GM18502 (cell line): ENCODE results near the gene OR9A2.

Source experiments
- ATAC-seq: cut with Tn5 transposase; IDR thresholded peaks from one replicate; pipeline ENCODE4 v1.9.1; 2021; ENCODE audit warnings: mild to moderate bottlenecking; ENCODE audit not compliant: unreplicated experiment, poor library complexity

OR9A2 gene, protein sequence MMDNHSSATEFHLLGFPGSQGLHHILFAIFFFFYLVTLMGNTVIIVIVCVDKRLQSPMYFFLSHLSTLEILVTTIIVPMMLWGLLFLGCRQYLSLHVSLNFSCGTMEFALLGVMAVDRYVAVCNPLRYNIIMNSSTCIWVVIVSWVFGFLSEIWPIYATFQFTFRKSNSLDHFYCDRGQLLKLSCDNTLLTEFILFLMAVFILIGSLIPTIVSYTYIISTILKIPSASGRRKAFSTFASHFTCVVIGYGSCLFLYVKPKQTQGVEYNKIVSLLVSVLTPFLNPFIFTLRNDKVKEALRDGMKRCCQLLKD

DNA sequence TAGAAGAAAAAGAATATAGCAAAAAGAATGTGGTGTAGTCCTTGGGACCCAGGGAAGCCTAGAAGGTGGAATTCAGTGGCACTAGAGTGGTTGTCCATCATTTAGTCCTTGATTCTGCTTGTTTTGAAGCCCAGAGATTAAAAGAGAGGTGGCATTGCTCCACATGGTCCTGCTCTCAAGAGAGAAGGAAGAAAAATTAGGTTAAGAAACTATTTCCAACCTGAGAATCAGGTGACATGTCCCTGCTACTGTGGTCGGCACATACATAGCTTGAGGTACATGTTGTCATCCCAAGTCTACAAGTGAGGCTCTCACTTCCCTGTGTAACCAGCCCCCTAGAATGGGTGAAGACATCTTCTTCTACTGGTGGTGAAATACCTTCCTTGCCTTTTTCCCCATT, at the start of gene OR9A2:
Gene OR9A2 (minus strand): TSS at position 101 of the 400 bp plus-strand sequence. CDS start 0 bp downstream, at position 101.
- no peak for ATAC-seq

DNA sequence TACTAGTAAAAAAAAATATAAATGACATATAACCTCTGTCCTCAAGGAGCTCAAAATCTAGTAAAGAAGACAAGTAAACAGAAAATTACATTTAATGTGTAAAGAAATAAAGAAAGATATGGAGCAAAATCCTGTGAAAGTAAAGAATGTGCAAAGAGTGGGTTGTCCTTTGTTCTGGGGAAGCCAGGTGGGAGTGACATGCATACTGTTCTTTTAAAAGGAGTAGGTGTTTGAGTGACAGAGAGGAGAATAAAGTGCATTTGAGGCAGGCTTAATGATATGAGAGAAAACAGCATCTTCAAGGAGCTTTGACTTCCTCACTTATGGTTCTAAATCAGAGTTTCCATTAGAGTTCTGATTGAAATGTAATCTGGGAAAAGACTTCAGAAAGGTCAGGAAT, 47.2 kb upstream of the OR9A2 start:
- ATAC-seq = no peak

DNA sequence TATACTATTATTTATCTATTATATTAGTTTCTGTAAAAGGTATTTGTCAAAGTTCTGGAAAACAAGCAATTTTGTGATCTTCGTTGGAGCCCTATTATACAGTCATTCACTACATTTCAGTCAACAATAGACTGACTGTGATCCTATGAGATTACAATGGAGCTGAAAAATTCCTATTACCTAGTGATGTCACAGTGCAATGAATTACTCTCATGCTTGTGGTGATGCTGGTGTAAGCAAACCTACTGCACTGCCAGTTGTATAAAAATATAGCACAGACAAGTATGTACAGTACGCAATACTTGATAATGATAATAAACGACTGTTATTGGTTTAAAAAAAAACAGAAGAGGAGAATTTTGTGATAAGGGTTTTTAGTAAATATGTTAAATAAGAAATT, 46.6 kb upstream of the OR9A2 start:
- ATAC-seq = no peak

DNA sequence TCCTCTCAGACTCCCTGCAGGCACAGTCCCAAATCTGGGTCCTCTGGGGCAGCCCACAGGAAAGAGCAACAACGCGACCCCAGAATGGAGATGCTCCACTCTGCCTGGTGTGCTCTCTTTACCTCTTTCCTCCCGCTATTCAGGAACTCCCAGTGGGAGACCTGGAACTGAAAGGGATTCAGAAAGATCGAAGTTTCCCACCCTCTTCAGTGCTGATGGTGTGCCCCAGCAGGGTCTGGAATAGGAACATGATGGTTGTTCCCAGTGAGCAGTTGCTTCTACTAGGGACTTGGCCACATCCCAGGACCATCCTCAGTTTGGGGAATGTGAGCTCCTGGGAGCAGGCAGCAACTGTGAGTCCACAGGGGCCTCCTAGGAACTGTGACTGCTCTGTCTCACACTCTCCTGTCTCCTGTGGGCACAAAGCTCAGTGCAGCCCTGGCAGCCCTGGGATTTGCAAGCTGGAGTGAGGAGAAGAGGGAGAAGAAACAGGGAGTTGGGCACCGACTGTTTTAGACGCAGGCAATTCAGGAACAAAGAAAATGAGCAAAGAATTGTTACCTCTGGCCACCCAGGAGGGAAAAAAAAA, 43.1 kb upstream of the OR9A2 start:
- no peak for ATAC-seq

DNA sequence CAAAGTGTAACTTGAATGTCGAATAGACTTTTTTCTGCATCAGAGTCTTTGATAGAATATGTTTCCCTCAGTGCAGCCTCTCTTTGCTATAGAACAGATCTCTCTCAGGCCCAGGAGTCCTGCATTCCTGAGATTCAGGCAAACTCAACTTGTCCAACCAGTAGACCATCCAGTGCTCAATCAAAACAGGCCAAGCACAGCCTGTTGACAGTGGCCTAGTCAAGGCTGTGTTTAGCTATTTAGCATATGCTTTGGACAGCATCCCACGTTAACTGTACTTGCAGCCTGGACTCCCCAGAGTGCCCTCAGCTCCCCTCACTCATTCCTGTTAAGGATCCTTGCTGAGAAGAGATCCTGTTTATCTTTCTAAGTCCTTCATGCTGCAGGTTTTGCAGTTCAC, 41.5 kb upstream of the OR9A2 start:
- ATAC-seq = no peak

DNA sequence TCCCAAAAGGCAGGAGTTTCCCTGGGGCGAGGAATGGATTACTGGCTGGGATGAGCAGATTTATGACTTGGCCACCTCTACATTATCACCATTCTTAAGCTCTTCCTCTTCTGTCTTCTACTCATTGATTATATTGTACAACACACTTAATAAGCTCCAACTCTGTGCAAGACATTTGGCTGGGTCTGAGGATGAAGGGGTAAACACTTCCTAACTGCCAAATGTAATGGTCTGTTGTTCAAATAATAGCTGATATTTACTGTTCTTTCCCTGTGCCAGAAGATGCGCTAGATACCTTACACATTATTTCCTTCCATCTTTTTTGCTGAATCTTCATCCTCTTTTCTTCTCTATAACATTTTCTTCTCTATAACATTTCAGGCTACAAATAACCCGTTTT, 36.8 kb upstream of the OR9A2 start:
- ATAC-seq = no peak

DNA sequence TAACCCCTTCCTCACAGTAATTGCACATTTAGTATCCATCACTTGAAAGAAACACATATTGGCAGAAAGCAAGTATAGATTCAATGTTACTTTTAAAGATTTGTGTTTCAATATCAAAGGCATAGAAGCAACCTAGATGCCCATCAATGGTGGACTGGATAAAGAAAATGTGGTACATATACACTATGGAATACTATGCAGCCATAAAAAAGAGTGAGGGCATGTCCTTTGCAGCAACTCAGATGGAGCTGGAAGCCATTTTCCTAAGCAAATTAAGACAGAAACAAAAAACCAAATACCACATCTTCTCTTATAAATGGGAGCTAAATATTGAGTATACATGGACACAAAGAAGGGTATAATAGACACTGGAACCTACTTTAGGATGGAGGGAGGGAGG, 28.8 kb upstream of the OR9A2 start:
- no peak for ATAC-seq

DNA sequence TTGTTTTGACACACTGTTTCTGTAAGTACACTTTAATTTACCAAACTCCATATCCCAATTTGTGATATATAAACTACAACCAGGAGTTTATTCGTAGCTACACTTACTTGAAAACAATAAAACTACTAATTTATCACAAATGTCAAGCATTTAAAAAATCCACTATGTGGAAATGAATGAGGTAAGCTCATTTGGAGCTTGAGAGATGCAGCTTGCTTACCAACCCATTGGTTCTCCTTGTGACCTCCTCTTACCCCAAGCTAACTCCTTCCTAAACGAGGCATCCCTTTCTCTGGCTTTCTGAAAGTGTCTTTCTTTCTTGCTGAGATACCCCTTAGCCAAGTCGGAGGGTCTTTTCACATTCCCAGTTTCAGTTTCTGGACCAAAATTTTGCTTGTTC, 27.7 kb upstream of the OR9A2 start:
- no peak for ATAC-seq

DNA sequence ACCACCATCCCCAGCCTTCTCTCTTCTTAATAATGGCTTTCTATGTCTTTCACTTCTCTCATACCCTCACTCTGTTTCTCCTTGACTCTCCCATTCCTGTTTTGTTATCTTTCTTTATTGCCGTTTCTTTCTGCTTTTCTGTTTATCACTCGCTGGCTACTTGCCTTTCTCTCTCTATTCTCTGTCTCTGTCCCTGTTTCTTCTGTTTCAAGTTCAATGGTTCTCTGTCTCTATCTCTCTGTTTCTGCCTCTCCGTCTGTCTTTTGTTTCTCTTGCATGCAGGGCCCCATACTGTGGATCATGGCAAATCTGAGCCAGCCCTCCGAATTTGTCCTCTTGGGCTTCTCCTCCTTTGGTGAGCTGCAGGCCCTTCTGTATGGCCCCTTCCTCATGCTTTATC, 25.1 kb upstream of the OR9A2 start, which contains the start of gene OR6V1:
Gene OR6V1 (plus strand): TSS at position 301 of the 400 bp plus-strand sequence. CDS start 0 bp downstream, at position 301.
- no peak for ATAC-seq

DNA sequence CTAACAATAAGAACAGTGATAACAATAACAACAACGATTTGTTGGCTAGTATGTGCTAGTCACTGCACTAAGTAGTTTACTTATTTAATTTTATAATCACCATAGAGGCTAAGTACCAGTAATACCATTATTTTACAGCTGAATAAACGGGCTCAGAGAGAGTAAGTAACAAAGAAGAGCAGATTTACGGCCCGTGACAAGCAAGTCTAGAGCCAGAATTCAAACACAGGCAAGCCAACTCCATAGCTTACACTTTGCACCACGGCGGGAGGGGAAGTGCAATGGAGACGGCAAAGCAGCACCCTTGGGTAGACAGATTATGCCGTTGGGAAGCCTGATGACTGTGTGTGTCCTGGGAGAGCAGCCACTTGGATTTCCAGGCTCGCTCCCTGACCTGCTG, 24.0 kb upstream of the OR9A2 start:
- no peak for ATAC-seq

DNA sequence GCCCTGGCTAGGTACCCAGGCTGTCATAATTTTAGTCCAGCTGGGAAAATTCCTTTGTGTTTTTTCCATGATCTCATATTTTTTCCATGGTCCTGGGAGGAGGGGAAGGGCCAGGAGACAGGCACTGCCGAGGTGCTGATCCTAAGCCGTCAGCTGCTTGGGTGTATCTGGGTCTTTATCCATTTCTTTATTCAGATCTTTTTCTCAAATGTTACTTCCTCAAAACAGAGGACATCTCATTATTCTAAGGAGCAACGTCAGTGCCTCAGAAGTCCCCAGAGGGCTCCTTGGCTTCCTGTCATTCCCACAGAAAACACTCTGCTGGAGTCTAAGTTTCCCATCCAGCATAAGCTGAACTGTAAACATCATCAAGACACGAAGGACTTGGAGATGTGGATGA, 22.4 kb upstream of the OR9A2 start:
- ATAC-seq = no peak

DNA sequence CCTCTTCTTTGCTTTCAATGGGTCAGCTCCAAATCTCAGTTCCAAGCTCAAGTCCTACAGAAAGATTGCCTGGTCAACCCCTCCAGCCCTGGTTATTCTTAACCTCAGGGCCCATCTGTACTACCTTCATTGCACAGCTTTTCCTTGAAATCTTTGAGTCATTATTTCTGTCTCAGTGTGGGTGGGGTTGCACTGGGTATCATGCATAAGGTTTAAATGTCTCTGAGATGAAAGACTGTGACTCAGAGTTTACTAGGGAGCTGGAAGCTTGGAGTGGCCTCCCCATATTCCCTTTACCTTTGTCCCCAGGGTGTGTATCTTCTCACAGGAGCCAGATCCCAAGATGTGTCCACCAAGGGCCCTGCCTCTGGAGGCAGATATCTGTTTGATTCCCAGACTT, 21.9 kb upstream of the OR9A2 start:
- ATAC-seq = no peak

DNA sequence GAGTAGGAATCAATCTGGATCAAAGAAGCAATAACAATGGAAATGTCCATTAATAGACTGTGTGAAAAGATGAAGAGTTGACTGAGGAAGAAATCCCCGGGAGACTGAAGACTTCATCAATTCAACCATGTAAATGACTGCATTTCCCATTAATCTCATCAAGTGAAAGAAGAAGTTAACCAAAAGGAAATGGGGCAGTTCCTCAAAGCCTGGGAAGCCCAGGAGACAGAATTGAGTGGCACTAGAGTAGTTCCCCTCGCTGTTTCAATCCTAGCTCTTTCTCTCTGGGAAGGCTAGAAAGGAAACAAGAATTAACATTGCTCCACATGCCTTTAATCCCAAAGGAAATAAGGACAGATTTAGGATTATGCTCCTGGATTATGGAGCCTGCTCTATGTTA, 20.4 kb upstream of the OR9A2 start:
- no peak for ATAC-seq

DNA sequence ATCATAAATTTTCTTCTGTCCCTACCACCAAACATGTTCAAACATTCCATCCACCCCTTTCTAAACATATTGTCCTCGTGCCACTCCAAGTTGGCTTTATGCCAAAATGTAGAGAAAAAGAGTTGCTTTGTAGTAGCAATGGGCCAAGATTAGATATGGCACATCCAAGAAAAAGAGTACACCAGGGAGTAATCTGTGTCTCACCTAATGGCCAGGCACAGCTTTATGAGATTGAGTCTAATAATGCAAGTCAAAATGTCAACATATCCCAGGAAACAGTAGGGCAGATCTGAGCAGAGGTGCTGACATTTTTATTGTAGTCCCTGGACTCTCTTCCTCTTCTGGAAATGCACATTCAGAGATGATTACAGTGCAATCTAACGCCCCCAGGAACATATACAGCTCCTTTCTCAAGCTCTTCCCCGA, 19.5 kb upstream of the OR9A2 start:
- ATAC-seq = no peak

DNA sequence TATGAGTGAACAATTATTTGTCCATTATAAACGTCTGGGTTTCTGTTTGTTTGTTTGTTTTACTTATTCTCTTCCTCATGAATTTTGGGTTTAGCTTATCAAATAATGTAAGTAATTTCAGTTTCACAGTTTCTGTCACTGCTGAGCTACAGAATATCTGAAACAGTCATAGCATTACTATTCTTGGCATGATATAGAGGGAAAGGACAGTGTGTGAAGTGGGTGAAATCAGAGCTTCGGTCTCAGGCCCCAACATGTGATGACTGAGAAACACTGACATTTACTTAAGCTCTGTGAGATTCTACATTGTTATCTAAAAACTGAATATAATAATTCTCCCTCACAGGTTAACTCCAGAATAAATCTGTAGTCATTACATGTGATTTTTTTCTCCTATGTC, 16.5 kb upstream of the OR9A2 start:
- ATAC-seq = no peak

DNA sequence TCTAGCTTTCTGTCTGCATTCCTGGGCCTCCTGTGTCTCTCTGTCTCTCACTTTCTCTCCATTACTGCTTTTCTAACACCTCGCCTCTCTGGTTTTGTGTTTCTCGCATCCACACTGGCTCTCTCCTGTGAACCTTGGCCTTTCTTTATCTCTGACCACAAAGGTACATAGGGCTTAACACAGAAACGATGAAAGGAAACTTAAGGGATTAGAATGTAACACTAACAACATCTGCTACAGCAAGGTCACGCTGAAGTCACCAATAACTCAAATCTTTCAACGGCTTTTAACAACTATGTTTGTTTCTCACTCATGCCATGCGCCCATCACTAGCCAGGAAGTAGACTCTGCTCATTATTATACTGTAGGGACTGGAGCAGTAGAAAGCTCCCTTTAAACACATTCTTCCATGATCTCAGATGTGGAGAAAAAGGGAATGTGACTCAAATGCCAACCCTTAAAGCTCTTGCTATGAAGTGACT, 15.9 kb upstream of the OR9A2 start:
- no peak for ATAC-seq

DNA sequence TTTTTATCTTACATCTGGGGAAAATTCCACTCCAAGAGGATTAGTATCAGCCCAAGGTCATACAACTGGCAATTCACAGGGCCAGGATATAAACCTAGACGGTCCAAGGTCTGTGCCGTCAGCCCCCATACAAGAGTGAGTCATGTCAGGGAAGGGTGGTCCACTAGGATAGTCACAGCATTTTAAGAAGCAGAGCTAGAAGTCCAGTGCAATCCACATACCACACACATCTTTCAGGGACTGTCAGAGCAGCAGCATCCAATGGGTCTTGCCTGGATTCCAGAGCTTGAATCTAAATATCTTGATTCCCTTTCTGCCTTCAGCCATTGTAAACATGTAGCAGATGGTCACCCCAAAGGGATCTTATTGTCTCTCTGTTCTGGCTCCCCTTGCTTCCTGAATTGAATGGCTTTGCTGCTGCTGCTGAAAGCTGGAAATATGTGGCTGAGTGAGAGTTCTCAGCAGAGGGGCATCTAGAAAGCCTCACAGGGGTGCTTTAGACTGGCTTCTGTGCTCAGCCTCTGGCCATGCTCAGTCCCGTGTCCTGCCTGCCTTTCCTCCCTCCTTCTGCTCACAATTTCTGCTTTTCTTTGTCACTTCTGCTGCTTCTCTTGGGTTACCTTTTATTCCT, 15.3 kb upstream of the OR9A2 start:
- ATAC-seq = no peak

DNA sequence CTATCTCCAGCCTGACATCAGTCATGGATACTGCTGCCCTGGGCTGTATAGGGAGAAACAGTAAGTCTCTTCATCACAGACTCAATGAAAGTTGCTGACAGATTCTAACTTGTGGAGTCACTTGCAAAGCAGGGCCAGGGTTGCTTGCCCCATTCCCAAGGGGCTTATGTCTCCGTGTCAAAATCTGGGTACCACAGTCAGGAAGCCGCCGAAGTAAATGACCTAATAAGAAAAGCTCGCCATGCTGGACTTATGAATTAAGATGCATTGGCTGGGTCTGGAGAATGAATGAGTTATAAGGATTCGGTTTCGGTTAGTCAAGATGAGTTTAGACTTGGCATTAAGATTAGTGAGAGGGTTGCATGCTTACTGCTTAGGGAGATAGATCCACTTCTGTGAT, 14.4 kb upstream of the OR9A2 start:
- no peak for ATAC-seq

DNA sequence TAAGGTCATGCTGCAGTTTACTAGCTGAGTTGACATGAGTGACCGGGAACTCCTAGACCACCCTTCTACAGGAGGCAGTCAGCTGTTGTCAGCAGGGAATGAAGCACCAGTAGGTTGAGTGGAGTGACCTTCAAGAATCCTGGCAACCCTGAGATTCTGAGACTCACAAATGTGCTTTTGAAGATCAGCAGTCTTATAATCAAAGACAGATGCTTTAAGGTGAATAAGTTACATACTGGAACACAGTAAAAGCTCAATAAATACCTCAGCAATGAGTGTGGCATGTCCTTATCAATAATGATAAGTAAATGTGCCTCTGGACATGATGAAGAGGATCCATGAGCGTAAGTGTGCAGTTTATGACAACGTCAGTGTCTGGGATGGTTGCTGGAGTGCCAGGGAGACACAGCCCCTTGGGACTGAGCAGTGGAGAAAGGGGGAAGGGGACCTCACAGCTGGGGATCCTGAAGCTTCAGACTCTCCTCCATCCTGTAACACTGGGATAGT, 13.3 kb upstream of the OR9A2 start:
- ATAC-seq = no peak

DNA sequence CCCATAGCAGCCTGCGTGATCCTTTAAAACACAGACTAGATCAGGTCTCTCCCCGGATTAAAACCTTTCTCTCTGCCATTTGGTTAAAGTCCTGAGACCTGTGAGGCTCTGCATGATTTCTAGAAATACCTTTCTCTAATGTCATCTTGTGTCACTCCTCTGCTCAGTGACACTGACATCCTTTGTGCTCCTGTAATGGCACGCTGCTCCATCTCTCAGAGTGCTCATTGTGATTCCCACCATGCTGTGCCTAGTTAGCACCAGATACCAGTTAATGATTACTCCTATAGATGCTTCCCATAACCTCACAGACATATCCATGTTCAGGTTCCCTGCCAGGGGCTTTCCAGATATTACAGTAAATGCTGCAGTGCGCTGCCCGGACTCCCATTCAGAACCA, 11.7 kb upstream of the OR9A2 start:
- ATAC-seq = no peak

DNA sequence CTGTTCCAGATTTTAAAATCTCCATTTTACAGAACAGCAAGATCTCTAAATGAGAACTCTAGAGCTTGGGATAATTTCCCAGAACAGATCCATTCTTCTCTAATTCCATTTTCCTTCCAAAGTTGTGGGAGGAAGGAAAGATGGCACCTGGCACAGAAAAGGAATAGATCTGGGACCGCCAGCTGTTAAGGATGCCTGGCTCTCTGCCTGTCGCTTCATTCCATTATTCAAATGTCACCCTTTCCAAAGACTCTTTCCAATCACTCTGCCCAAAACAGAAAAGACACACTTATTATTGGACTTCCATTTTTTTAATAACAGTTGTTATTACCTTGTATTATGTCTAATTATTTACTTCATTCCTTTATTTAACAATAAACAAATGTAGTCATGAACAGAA, 751 bp upstream of the OR9A2 start:
- no peak for ATAC-seq
